B cell (primary cell): Measurements from ENCODE around the gene DEGS1. TPM values are rescaled to one million over a fixed set of nuclear protein-coding genes. Genes with fewer than 3 reads are reported as not detected.

Experiments
- ATAC-seq: fragments of 200-7000 bp; cut with Tn5 transposase; one replicate; pipeline ENCODE4 v1.10.0; 2021; ENCODE audit warnings: low read depth, mild to moderate bottlenecking, moderate number of reproducible peaks, moderate library complexity
- CTCF ChIA-PET: fragments of 350-600 bp; sonication (Branson Sonifier 250); formaldehyde crosslinking; loops from one replicate; lab custom pipeline; 2021; ENCODE audit warnings: antibody characterized with exemption, inconsistent platforms; lab: Charles Lee
- POLR2A ChIA-PET: fragments of 350-600 bp; sonication (Branson Sonifier 250); formaldehyde crosslinking; loops from one replicate; lab custom pipeline; 2021; ENCODE audit warnings: antibody characterized with exemption; lab: Charles Lee
- DNase-seq: peaks from one replicate; pipeline ENCODE4 v3.0.0; 2013
- H2AFZ ChIP-seq: 2 replicates; pipeline ENCODE4 v1.6.1; 2012; ENCODE audit warnings: mild to moderate bottlenecking, low read depth, low read length; ENCODE audit not compliant: insufficient read depth, poor library complexity, severe bottlenecking
- H3K27ac ChIP-seq, 2 donors: 1 replicate in 1 of 2; 2 replicates in 1 of 2; pipeline ENCODE4 v1.5.1; 2012 to 2013; ENCODE audit warnings: low read length in 2 of 2, mild to moderate bottlenecking in 2 of 2, moderate library complexity in 1 of 2
- H3K27me3 ChIP-seq, 4 experiments: fragments of 200-600 bp in 1 of 4; sonication (generic) in 1 of 4; replicated peaks in 1 of 4; 1 replicate in 2 of 4; 2 replicates in 2 of 4; pipeline versions ENCODE4 v1.6.1 to v1.7.0; 2013 to 2016; ENCODE audit warnings: low read length in 3 of 4, mild to moderate bottlenecking in 2 of 4, mixed read lengths in 1 of 4, moderate library complexity in 1 of 4; ENCODE audit not compliant: insufficient read depth in 4 of 4, control insufficient read depth in 3 of 4; ENCODE audit errors: control extremely low read depth in 1 of 4
- H3K36me3 ChIP-seq, 2 experiments: replicated peaks in 1 of 2; 1 replicate in 1 of 2; 2 replicates in 1 of 2; pipeline versions ENCODE4 v1.6.1 to v1.7.1; 2013; ENCODE audit warnings: low read length in 1 of 2; ENCODE audit not compliant: insufficient read depth in 2 of 2, control insufficient read depth in 1 of 2; ENCODE audit errors: control extremely low read depth in 1 of 2, extremely low read depth in 1 of 2
- H3K4me1 ChIP-seq, 2 donors: fragments of 200-600 bp in 1 of 2; sonication (generic) in 1 of 2; 1 replicate in 1 of 2; 2 replicates in 1 of 2; pipeline versions ENCODE4 v1.5.1 to v1.6.1; 2013 to 2017; ENCODE audit warnings: low read length in 2 of 2; ENCODE audit not compliant: control insufficient read depth in 2 of 2, insufficient read depth in 2 of 2
- H3K4me2 ChIP-seq: replicated peaks from 2 replicates; pipeline ENCODE3; 2012; ENCODE audit warnings: mild to moderate bottlenecking, low read depth, low read length; ENCODE audit not compliant: poor library complexity, severe bottlenecking
- H3K4me3 ChIP-seq, 5 experiments: fragments of 200-600 bp in 1 of 5; sonication (generic) in 1 of 5; 1 replicate in 3 of 5; 2 replicates in 2 of 5; pipeline versions ENCODE4 v1.5.1 to v1.7.0; 2011 to 2016; ENCODE audit warnings: low read length in 4 of 5, mild to moderate bottlenecking in 4 of 5, low read depth in 2 of 5, control low read depth in 1 of 5, moderate library complexity in 1 of 5; ENCODE audit not compliant: insufficient read depth in 1 of 5; ENCODE audit errors: control extremely low read depth in 1 of 5, extremely low read depth in 1 of 5
- H3K79me2 ChIP-seq: fragments of 200-600 bp; sonication (generic); one replicate; pipeline ENCODE4 v1.6.0; 2016; ENCODE audit warnings: low read length; ENCODE audit not compliant: control insufficient read depth, insufficient read depth
- H3K9ac ChIP-seq: fragments of 200-600 bp; sonication (generic); 2 replicates; pipeline ENCODE4 v1.6.1; 2017; ENCODE audit warnings: mild to moderate bottlenecking, low read length, moderate library complexity
- H3K9me3 ChIP-seq, 3 donors: one replicate each; pipeline versions ENCODE4 v1.6.1 to v1.7.1; 2013; ENCODE audit warnings: low read length in 2 of 3; ENCODE audit not compliant: control insufficient read depth in 2 of 3, insufficient read depth in 1 of 3; ENCODE audit errors: control extremely low read depth in 1 of 3
- H4K20me1 ChIP-seq: 2 replicates; pipeline ENCODE4 v1.6.0; 2012; ENCODE audit warnings: mild to moderate bottlenecking, low read length; ENCODE audit not compliant: insufficient read depth, control insufficient read depth, poor library complexity, severe bottlenecking
- H3K27ac Mint-ChIP-seq: one replicate; pipeline ENCODE4 v1.8.0; 2021; ENCODE audit warnings: mixed read lengths
- H3K27me3 Mint-ChIP-seq: one replicate; pipeline ENCODE4 v1.8.0; 2021; ENCODE audit warnings: mixed read lengths
- H3K4me1 Mint-ChIP-seq: one replicate; pipeline ENCODE4 v1.8.0; 2021; ENCODE audit warnings: mixed read lengths
- H3K4me3 Mint-ChIP-seq: one replicate; pipeline ENCODE4 v1.8.0; 2021; ENCODE audit warnings: mixed read lengths
- H3K9me3 Mint-ChIP-seq: one replicate; pipeline ENCODE4 v1.8.0; 2022; ENCODE audit warnings: mixed read lengths; ENCODE audit not compliant: insufficient read depth
- EZH2 ChIP-seq: IDR thresholded peaks from 2 replicates; pipeline ENCODE4 v1.6.1; 2012; ENCODE audit warnings: borderline replicate concordance, low read depth, mild to moderate bottlenecking, moderate library complexity, low read length; ENCODE audit not compliant: insufficient read depth, poor library complexity, severe bottlenecking
- whole genome bisulfite sequencing: methylation state at CpG from one replicate; pipeline ENCODE4 v1.1.5; 2013; ENCODE audit warnings: missing lambda C conversion rate; ENCODE audit not compliant: insufficient coverage; 5-methylcytosine and 5-hydroxymethylcytosine counted together
- intact Hi-C: fragments of 100-400 bp; cut with micrococcal nuclease; formaldehyde crosslinking; loops from one replicate; pipeline ENCODE4 v1.10.0; 2022
- polyA plus RNA-seq: library from polyadenylated mRNA; depleted of rRNA; stranded (reverse); fragments of >200 nt; gene quantifications from 2 replicates; pipeline ENCODE4 v1.2.3, GENCODE V29; 2012
- total RNA-seq, 2 donors: library from RNA; stranded (reverse); fragments of 120-200 nt in 1 of 2; gene quantifications; 1 replicate in 1 of 2; 2 replicates in 1 of 2; pipeline versions ENCODE4 v1.2.3 to v1.2.4, GENCODE V29; 2013 to 2022
- TF ChIP-seq, protein P1 (sequence below): fragments of 200-600 bp; IDR thresholded peaks from one replicate; pipeline ENCODE4 v1.8.0; 2022; ENCODE audit warnings: antibody characterized with exemption, mild to moderate bottlenecking

The DEGS1 gene
- total and polyA plus RNA-seq, 2 donors (not counting 1 experiment from before 2014, with no cell fraction given) = 49.0 to 52.1 TPM

DNA sequence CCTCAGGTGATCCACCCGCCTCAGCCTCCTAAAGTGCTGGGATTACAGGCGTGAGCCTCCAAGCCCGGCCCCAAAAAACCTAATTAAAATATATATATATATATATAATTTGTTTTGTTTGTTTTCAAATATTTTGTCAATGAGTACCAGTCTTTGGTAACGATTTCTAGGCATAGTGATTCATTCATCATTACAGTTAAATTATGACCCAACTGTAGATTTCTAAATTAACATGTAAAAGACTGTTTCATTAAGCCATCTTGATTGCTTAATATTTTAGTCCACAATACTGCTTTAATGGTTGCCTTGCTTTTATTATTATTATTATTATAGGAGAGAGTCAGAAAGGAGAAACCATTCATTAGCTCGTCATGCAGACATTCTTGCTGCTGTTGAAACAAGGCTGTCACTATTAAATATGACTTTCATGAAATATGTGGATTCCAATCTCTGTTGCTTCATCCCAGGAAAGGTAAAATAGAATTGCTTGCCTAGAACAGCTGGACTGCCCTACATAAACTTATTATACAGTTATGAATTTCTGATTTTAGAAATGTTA is 49.2 kb upstream of the DEGS1 start:
- Histone ChIP-seq H3K27me3 (no peaks in the 10 kb centered on the region), H3K27ac (no peak overlapping the region), H3K4me1 (no peaks in the 10 kb centered on the region), H3K9ac (no peak overlapping the region), H3K9me3 (no peaks in the 10 kb centered on the region), H4K20me1 (peaks cover 11% of the 10 kb centered on the region), H3K4me2 (no peak overlapping the region), H3K4me3 (no peak overlapping the region), H2AFZ (no peak overlapping the region), H3K36me3 (peaks cover 10 to 57% of the 10 kb centered on the region in 2 experiments), H3K79me2 (peaks cover 18% of the 10 kb centered on the region)
- WGBS = no CpG with 5 or more reads among the region's 5 CpGs
- Mint-ChIP-seq H3K9me3 (no peaks in the 10 kb centered on the region), H3K4me1 (peaks cover 2% of the 10 kb centered on the region), H3K4me3 (no peak overlapping the region), H3K27ac (no peak overlapping the region), H3K27me3 (no peaks in the 10 kb centered on the region)
- ChIA-PET POLR2A (no interaction called here), CTCF (interaction anchor here (1.8 kb wide), 1 partner anchor 201 kb away, joined by 6 read pairs; no protein-coding TSS in a partner anchor)
- intact Hi-C loops = no loop called here
- TF ChIP-seq, protein P1, sequence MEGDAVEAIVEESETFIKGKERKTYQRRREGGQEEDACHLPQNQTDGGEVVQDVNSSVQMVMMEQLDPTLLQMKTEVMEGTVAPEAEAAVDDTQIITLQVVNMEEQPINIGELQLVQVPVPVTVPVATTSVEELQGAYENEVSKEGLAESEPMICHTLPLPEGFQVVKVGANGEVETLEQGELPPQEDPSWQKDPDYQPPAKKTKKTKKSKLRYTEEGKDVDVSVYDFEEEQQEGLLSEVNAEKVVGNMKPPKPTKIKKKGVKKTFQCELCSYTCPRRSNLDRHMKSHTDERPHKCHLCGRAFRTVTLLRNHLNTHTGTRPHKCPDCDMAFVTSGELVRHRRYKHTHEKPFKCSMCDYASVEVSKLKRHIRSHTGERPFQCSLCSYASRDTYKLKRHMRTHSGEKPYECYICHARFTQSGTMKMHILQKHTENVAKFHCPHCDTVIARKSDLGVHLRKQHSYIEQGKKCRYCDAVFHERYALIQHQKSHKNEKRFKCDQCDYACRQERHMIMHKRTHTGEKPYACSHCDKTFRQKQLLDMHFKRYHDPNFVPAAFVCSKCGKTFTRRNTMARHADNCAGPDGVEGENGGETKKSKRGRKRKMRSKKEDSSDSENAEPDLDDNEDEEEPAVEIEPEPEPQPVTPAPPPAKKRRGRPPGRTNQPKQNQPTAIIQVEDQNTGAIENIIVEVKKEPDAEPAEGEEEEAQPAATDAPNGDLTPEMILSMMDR = no peak
- no peak for TF ChIP-seq EZH2
- no peak for DNase-seq
- no peak for ATAC-seq

DNA sequence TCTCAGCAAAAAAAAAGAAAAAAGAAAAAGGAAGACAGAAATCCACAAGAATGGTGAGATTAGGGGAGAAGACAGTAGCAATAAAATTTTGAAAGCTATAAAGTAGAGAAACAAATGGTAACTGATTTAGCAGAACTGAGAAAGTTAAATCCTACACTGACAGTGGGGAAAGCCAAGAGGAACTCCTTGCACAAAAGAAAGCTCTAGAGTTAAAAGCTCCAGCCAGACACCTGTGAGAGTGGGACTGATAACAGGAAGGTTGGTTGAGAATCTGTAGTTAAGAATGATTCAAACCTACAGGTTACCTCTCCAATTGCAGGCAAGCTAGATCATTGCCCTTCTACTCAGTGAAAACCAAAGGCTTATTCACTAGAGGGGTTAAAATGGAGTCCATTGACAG is 45.5 kb upstream of the DEGS1 start:
- Histone ChIP-seq H3K4me2 (no peak overlapping the region), H3K4me1 (no peaks in the 10 kb centered on the region), H3K79me2 (peaks cover 9% of the 10 kb centered on the region), H2AFZ (no peak overlapping the region), H3K4me3 (no peak overlapping the region), H3K36me3 (peaks cover 3 to 38% of the 10 kb centered on the region in 2 experiments), H4K20me1 (peaks cover 4% of the 10 kb centered on the region), H3K9ac (no peak overlapping the region), H3K27ac (no peak overlapping the region), H3K27me3 (no peaks in the 10 kb centered on the region), H3K9me3 (no peaks in the 10 kb centered on the region)
- ATAC-seq (no peak), DNase-seq (no peak)
- no peak overlapping the region for H3K27ac Mint-ChIP-seq
- H3K4me1 Mint-ChIP-seq = peaks cover 2% of the 10 kb centered on the region
- H3K27me3 Mint-ChIP-seq = no peaks in the 10 kb centered on the region
- TF ChIP-seq, protein P1 = no peak
- no peak for TF ChIP-seq EZH2
- H3K9me3 Mint-ChIP-seq = no peaks in the 10 kb centered on the region
- intact Hi-C loops = no loop called here
- ChIA-PET CTCF (interaction anchor here (0.6 to 1.2 kb wide), 2 partner anchors 21 to 179 kb away, joined by 4 read pairs; no protein-coding TSS in a partner anchor), POLR2A (no interaction called here)
- H3K4me3 Mint-ChIP-seq = no peak overlapping the region
